Astrocyte (in vitro differentiated cells and primary cell): ENCODE measurements around the gene MYOG. TPM values are rescaled to one million over a fixed set of nuclear protein-coding genes. Genes with fewer than 3 reads are reported as not detected.
A peak's percentile ranks its signal among the peaks of the same experiment; 100 is the strongest.

Experiments
- DNase-seq: peaks from one replicate; pipeline ENCODE4 v3.0.0-alpha.2; 2010; ENCODE audit warnings: low read depth
- FAIRE-seq: peaks from 2 replicates; lab custom pipeline; 2011; peaks lifted over from hg19 to GRCh38; lab: Jason Lieb, UNC
- H2AFZ ChIP-seq: 2 replicates; pipeline ENCODE4 v1.6.0; 2012; ENCODE audit warnings: low read depth, low read length, inconsistent platforms
- H3K27ac ChIP-seq: 2 replicates; pipeline ENCODE4 v1.5.1; 2011; ENCODE audit warnings: low read depth, low read length, inconsistent platforms
- H3K27me3 ChIP-seq: 2 replicates; pipeline ENCODE4 v1.6.0; 2011; ENCODE audit warnings: low read length, inconsistent platforms; ENCODE audit not compliant: insufficient read depth
- H3K36me3 ChIP-seq: 2 replicates; pipeline ENCODE4 v1.5.1; 2011; ENCODE audit warnings: low read length, inconsistent platforms; ENCODE audit not compliant: insufficient read depth
- H3K4me1 ChIP-seq: 2 replicates; pipeline ENCODE4 v1.5.1; 2011; ENCODE audit warnings: low read length, inconsistent platforms; ENCODE audit not compliant: insufficient read depth
- H3K4me2 ChIP-seq: 2 replicates; pipeline ENCODE4 v1.6.0; 2012; ENCODE audit warnings: low read length, inconsistent platforms
- H3K4me3 ChIP-seq: 2 replicates; pipeline ENCODE4 v1.5.1; 2011; ENCODE audit warnings: low read depth, mild to moderate bottlenecking, low read length, inconsistent platforms; ENCODE audit not compliant: insufficient read depth
- H3K79me2 ChIP-seq: 2 replicates; pipeline ENCODE4 v1.6.0; 2012; ENCODE audit warnings: mild to moderate bottlenecking, low read length, inconsistent platforms; ENCODE audit not compliant: insufficient read depth
- H3K9ac ChIP-seq: 2 replicates; pipeline ENCODE4 v1.6.0; 2012; ENCODE audit warnings: mild to moderate bottlenecking, low read length, inconsistent platforms
- H3K9me3 ChIP-seq: 2 replicates; pipeline ENCODE4 v1.5.1; 2012; ENCODE audit warnings: low read depth, mild to moderate bottlenecking, low read length, inconsistent platforms; ENCODE audit not compliant: insufficient read depth
- H4K20me1 ChIP-seq: 2 replicates; pipeline ENCODE4 v1.6.0; 2012; ENCODE audit warnings: low read length, inconsistent platforms; ENCODE audit not compliant: insufficient read depth
- H3K27ac Mint-ChIP-seq: one replicate; pipeline ENCODE4 v1.8.0; 2021; ENCODE audit warnings: mild to moderate bottlenecking, mixed read lengths; ENCODE audit not compliant: unreplicated experiment
- H3K27me3 Mint-ChIP-seq: one replicate; pipeline ENCODE4 v1.8.0; 2021; ENCODE audit warnings: low read depth, mixed read lengths; ENCODE audit not compliant: unreplicated experiment
- H3K36me3 Mint-ChIP-seq: one replicate; pipeline ENCODE4 v1.8.0; 2021; ENCODE audit warnings: low read depth, mixed read lengths; ENCODE audit not compliant: unreplicated experiment
- H3K4me1 Mint-ChIP-seq: one replicate; pipeline ENCODE4 v1.8.0; 2021; ENCODE audit warnings: low read depth, mixed read lengths; ENCODE audit not compliant: unreplicated experiment
- H3K4me3 Mint-ChIP-seq: one replicate; pipeline ENCODE4 v1.8.0; 2021; ENCODE audit warnings: mild to moderate bottlenecking, moderate library complexity, mixed read lengths; ENCODE audit not compliant: unreplicated experiment
- H3K9me3 Mint-ChIP-seq: one replicate; pipeline ENCODE4 v1.8.0; 2021; ENCODE audit warnings: mild to moderate bottlenecking, mixed read lengths; ENCODE audit not compliant: unreplicated experiment
- CTCF ChIP-seq: IDR thresholded peaks from 2 replicates; pipeline ENCODE4 v1.5.1; 2011; ENCODE audit warnings: low read depth, mild to moderate bottlenecking, inconsistent platforms, low read length, moderate library complexity; ENCODE audit not compliant: insufficient read depth
- EZH2 ChIP-seq: IDR thresholded peaks from 2 replicates; pipeline ENCODE4 v1.6.1; 2012; ENCODE audit warnings: mild to moderate bottlenecking, low read length, inconsistent platforms; ENCODE audit not compliant: insufficient read depth
- total RNA-seq: library from RNA; stranded (reverse); gene quantifications from 2 replicates; pipeline ENCODE4 v1.2.1, GENCODE V29; 2021

The MYOG gene
- total RNA-seq, 1 donor from 2014 or later = not detected

GRCh38 chr1:203096566-203096965 is 10.8 kb upstream of the MYOG start:
- Mint-ChIP-seq H3K27me3 (peaks cover 23% of the 10 kb centered on the region), H3K4me1 (no peaks in the 10 kb centered on the region), H3K36me3 (peaks cover 4% of the 10 kb centered on the region), H3K9me3 (peaks cover 32% of the 10 kb centered on the region), H3K4me3 (no peak overlapping the region), H3K27ac (no peak overlapping the region)
- Histone ChIP-seq H2AFZ (no peak overlapping the region), H3K4me3 (no peak overlapping the region), H3K4me2 (no peak overlapping the region), H3K27me3 (peaks cover 12% of the 10 kb centered on the region), H3K9me3 (no peaks in the 10 kb centered on the region), H4K20me1 (no peaks in the 10 kb centered on the region), H3K79me2 (no peaks in the 10 kb centered on the region), H3K4me1 (no peaks in the 10 kb centered on the region), H3K27ac (no peak overlapping the region), H3K9ac (no peak overlapping the region), H3K36me3 (no peaks in the 10 kb centered on the region)
- FAIRE-seq (no peak), DNase-seq (no peak)
- no peak for TF ChIP-seq CTCF
- no peak for TF ChIP-seq EZH2

DNA sequence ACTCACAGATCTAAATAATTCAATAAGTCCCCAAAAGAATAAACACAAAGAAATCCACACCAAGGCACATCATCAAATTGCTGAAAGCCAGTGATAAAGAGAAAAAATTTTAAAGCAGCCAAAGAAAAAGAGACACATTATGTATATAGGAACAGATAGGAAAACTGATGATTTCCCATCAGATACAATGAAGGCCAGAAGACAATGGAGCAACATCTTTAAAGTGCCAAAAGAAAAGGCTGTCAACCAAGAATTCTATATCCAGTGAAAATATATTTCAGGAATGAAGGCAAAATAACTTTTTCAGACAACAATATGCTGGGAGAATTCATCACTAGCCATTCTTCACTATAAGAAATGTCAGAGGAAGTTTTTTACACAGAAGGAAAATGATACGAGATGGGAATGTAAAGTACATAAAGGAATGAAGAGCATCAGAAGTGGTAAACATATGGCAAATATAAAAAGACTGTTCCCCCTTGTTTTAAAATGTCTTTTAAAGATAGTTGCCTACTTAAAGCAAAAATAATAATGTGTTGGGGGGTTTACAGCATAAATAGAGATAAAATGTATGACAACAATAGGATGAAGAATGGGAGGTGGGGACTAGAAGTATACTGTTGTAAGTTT is 9.4 kb upstream of the MYOG start:
- Histone ChIP-seq H3K4me1 (no peaks in the 10 kb centered on the region), H3K4me3 (no peak overlapping the region), H3K9me3 (no peaks in the 10 kb centered on the region), H2AFZ (no peak overlapping the region), H3K4me2 (no peak overlapping the region), H3K27me3 (peaks cover 17% of the 10 kb centered on the region), H4K20me1 (no peaks in the 10 kb centered on the region), H3K27ac (no peak overlapping the region), H3K79me2 (no peaks in the 10 kb centered on the region), H3K9ac (no peak overlapping the region), H3K36me3 (no peaks in the 10 kb centered on the region)
- Mint-ChIP-seq H3K36me3 (peaks cover 4% of the 10 kb centered on the region), H3K4me1 (peaks cover 5% of the 10 kb centered on the region), H3K27me3 (peaks cover 23% of the 10 kb centered on the region), H3K4me3 (no peak overlapping the region), H3K9me3 (peaks cover 29% of the 10 kb centered on the region), H3K27ac (no peak overlapping the region)
- no peak for FAIRE-seq
- DNase-seq = no peak
- TF ChIP-seq EZH2 (no peak), CTCF (no peak)

DNA sequence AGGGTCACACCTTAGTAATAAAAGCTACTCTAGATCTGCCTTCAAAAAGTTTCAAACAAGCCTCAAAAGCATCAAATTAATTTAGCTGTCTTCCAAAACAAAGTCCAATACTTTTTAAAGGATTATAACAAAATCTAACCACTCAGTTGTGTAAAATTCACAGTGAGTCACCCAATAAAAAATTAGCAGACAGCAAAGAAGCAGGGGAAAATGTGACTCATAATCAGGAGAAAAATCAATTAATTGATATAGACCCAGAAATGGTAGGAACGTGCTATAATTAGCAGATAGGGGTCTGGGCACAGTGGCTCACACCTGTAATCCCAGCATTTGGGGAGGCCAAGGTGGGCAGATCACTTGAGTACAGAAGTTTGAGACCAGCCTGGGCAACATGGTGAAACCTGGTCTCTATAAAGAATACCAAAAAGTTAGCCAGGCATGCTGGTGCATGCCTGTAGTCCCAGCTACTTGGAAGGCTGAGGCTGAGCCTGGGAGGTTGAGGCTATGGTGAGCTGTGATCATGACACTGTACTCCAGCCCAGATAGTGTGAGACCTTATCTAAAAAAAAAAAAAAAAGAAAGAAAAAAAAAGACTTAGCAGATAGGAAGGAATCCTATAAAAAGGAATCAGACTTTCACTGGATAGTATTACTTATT is 8.1 kb upstream of the MYOG start:
- Mint-ChIP-seq H3K9me3 (peaks cover 29% of the 10 kb centered on the region), H3K4me1 (peaks cover 5% of the 10 kb centered on the region), H3K27ac (no peak overlapping the region), H3K36me3 (peaks cover 4% of the 10 kb centered on the region), H3K4me3 (no peak overlapping the region), H3K27me3 (peaks cover 23% of the 10 kb centered on the region)
- Histone ChIP-seq H3K9me3 (no peaks in the 10 kb centered on the region), H3K79me2 (no peaks in the 10 kb centered on the region), H3K9ac (no peak overlapping the region), H3K4me3 (no peak overlapping the region), H3K27ac (no peak overlapping the region), H3K36me3 (no peaks in the 10 kb centered on the region), H2AFZ (no peak overlapping the region), H3K4me1 (no peaks in the 10 kb centered on the region), H3K4me2 (no peak overlapping the region), H4K20me1 (no peaks in the 10 kb centered on the region), H3K27me3 (peaks cover 17% of the 10 kb centered on the region)
- FAIRE-seq (no peak), DNase-seq (peak; percentile 16)
- no peak for TF ChIP-seq EZH2
- no peak for TF ChIP-seq CTCF
